ENCODE measurements around the gene ATP6V1G1.
A peak's percentile ranks its signal among the peaks of the same experiment; 100 is the strongest.
"Not testable (repeated sequence)": the region's sequence is repeated elsewhere in the genome, so short reads cannot be mapped to it uniquely, and the experiment has no call there.

The ATP6V1G1 gene

DNA sequence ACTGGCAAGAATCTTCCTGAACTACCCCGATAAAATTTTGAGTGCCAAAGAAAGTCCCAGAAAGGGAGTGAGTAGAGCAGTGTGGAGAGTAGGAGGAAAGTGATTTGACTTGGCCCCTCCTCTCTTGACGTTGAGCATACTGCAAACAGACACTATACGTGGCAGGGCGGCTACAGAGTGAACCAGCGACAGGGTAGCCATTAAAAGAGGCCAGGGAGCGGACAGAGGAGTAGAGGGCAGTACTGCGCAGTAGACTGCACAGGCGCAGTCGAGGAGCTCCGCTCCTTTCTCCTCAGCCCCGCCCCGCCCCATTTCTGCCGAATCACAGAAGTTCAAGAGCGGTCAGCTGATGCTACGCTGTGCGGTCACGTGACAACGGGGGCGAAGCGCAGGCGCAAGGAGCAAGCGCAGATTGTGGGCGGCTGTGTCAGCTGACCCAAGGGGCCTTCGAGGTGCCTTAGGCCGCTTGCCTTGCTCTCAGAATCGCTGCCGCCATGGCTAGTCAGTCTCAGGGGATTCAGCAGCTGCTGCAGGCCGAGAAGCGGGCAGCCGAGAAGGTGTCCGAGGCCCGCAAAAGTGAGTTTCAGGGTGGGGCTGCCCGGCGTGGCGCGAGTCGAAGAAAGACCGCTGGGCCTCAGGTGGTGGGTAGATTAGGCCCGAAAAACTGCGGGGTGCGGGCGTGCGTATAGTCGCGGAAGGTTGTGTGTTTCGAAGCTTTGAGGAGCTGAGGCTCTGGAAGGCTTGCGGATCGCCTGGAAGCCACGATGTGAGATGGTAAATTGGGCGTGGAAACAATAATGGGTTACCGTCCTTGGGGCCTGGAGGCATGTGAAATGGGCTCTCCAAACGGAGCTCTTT is at the start of gene ATP6V1G1:
Gene ATP6V1G1, plus strand, starts transcription at position 425 of the 858 bp plus-strand sequence. Its CDS starts 70 bp downstream, at position 495.
- peak; percentile 96 for DNase-seq

DNA sequence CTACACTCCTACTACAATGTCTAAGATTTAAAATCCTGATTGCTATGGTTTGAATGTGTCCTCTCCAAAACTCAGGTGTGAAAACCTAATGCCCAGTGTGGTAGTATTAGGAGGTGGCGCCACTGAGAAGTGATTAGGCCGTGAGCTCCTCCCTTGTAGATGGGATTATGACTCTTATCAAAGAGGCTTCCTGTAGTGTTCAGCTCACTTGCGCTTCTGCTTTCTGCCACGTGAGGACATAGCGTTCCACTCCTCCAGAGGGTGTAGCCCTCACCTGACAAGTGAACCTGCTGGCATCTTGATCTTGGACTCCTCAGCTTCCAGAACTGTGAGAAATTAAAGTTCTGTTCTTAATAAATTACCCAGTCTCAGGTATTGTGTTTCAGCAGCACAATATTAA is 49.3 kb upstream of the ATP6V1G1 start:
- DNase-seq, result no peak

GRCh38 chr9:114539701-114540380 is 47.7 kb upstream of the ATP6V1G1 start:
- DNase-seq, result no peak

DNA sequence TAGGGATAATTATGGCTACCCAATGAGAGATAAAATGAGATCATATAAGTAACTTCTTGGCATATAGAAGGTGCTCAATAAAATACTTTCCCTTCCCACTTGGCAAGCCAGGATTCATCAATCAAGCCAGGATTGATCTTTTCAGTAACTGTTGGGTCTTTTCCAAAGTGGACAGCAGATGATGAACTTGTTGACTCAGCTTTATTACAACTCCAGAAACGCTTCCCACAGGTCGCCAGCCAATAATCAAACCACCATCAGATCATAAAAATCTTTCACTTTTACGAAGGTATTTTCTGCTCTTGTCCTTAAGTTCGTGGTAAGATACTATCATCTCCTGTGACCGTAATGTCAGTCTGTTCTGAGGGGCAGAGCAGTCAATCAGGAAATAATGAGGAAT is 42.5 kb upstream of the ATP6V1G1 start:
- DNase-seq, result no peak

- DNase-seq, result no peak
Measured at GRCh38 chr9:114546851-114547250, 40.7 kb upstream of the ATP6V1G1 start.

DNA sequence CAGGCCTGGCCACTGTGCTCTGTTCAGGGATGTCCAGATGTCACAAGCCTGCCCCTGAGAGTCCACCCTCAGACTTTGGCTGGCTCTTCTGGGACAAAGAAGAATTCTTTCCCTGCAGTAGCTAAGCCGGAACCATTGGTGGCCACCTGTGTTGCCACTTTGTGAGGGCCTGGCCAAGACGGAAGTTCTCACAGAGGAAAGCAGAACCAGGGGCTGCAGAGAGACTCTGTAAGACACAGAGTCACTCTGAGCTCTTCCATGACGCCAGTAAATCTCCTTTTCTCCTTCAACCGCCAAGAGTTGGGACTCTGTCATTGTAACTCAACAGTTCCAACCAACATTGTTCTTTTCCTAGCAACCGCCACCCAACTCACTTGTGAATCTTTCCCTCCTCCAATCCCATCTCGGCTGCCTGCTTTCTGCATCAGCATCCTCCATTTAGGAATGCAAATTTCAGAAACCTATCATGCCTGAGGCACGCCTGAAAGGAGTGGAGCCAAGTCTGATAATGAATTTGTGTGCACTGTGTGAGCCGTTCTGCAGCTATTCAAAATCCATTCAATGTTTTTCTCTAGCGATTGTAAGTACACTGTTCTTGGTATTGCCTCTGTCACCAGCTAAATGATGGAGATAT is 37.8 kb upstream of the ATP6V1G1 start:
- DNase-seq, result no peak

- no peak for DNase-seq
Measured at GRCh38 chr9:114551750-114552685, 35.6 kb upstream of the ATP6V1G1 start.

- DNase-seq, result no peak
Measured at GRCh38 chr9:114552706-114553105, 34.9 kb upstream of the ATP6V1G1 start.

- no peak for DNase-seq
Measured at GRCh38 chr9:114553202-114553601, 34.4 kb upstream of the ATP6V1G1 start.

DNA sequence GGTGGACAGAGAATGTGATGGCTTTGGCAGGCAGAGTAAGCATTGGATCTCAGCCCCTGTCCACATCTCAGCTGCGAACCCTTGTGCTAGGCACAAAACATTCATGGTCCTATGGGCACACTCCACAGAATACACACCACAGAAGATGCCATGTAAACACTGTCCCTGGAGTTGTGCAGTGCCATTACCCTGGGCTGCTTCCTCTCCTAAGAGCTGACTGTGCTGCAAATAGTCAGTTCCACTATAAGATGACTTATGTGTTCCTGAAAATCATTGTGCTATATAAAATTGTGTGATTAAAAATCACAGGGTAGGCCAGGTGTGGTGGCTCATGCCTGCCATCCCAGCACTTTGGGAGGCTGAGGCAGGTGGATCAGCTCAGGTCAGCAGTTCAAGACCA is 31.9 kb upstream of the ATP6V1G1 start:
- DNase-seq, result no peak

GRCh38 chr9:114558027-114558675 is 29.4 kb upstream of the ATP6V1G1 start:
- DNase-seq, result no peak

GRCh38 chr9:114559830-114560513 is 27.6 kb upstream of the ATP6V1G1 start:
- DNase-seq, result no peak

- DNase-seq, result no peak
Measured at GRCh38 chr9:114560956-114561355, 26.6 kb upstream of the ATP6V1G1 start.

DNA sequence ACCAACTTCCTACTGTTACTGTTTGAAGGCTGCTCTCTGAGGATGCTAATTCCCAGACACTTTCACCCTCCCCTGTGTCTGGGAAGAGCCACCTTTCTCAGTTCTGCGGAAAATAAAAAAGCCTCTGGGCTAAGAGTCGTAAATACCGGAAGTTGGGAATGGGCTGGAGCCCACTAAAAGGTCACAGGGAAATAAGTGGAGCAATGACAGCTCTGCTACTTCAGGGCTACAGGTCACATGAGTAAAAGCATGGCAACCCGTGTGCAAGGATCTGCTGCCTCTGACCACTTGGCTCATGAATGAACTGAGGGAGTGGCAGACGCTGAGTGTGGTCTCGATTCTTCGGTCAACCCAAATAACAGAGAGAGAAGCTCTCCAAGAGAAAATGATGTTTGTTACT is 25.8 kb upstream of the ATP6V1G1 start:
- no peak for DNase-seq

GRCh38 chr9:114565204-114565603 is 22.4 kb upstream of the ATP6V1G1 start:
- no peak for DNase-seq

DNA sequence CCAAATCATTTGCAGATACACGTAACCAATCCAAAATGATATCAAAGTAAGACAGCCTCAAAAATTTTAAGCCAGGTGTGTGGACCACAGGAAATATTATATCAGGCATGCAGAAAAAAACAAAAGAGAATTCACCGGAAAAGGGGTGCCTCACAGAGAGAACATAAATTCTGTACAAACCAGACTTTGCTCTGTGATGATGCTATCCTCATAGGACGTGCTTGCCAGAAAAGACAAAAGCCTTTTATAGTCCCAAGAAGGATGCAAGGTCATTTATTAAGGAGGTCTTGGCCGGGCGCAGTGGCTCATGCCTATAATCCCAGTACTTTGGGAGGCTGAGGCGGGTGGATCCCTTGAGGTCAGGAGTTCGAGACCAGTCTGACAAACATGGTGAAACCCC is 16.8 kb upstream of the ATP6V1G1 start:
- DNase-seq, result no peak

- DNase-seq, result no peak
Measured at GRCh38 chr9:114571391-114571790, 16.2 kb upstream of the ATP6V1G1 start.

DNA sequence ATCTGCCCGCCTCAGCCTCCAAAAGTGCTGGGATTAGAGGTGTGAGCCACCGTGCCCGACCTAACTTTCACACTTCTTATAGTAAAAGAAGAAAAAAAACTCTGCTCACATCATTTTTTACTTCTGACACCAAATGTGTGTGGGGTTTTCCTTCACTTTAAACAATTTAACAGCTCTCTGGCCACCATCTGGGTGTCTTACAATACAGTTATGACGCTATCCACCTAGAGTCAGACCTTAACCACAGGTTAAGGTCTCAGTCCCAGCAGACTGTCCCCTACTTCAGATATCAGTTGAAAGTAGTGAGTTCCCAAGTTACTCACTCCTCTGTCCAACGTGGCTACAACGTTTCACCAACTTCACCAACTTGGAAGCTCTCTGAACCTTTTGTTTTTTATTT is 15.4 kb upstream of the ATP6V1G1 start:
- no peak for DNase-seq

DNA sequence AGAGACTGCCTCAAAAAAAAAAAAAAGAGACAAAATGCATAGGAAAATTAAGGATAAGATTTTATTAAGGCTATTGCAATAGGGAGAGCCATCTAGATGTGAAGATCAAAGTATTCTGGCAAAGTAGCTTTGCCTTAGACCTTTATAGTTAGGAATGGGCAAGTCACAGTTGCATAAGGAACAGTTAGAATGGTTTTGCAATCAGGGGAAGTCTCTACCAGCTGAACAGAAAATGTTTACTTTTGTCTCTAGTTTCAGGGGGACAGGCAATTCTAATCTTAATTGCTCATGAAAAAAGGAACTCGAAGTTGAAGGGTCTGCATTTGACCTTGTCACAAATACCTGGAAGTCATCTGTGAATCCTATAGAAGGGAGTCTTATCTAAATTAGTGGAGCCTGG is 13.1 kb upstream of the ATP6V1G1 start:
- no peak for DNase-seq

DNA sequence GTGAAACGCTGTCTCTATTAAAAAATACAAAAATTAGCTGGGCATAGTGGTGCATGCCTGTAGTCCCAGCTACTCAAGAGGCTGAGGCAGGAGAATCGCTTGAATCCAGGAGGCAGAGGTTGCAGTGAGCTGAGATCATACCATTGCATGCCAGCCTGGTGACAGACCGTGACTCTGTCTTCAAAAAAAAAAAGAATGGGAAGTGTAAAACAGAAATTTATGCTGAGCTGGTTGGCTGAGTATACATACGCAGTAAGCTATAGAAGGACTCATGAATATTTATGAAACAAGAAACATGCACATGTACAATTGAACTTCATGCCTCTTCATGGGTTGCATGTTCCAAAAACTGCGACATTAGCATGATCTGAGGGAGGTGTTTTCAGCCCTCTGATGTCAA is 10.8 kb upstream of the ATP6V1G1 start:
- not testable (repeated sequence) for DNase-seq

- DNase-seq, result not testable (repeated sequence)
Measured at GRCh38 chr9:114578134-114578533, 9.4 kb upstream of the ATP6V1G1 start.

Data from SHP77 treated with DMSO at 0.1 percent for 48 hours (cell line).